GM12865 (cell line): Measurements from ENCODE around the gene DENND4B.
"Not testable (repeated sequence)": the region's sequence is repeated elsewhere in the genome, so short reads cannot be mapped to it uniquely, and the experiment has no call there.

Experiments
- DNase-seq: peaks from one replicate; pipeline ENCODE4 v3.0.0; 2010; ENCODE audit warnings: low read depth
- H3K4me3 ChIP-seq: 2 replicates; pipeline ENCODE4 v1.5.1; 2011; ENCODE audit warnings: mild to moderate bottlenecking, low read depth, low read length, control low read depth
- CTCF ChIP-seq: IDR thresholded peaks from 2 replicates; pipeline ENCODE4 v1.5.1; 2011; ENCODE audit warnings: low read length, control low read depth, low read depth, inconsistent platforms; ENCODE audit not compliant: insufficient read depth; ENCODE audit errors: missing control alignments

The DENND4B gene

GRCh38 chr1:153908071-153908470 lies 38.4 kb downstream of the DENND4B start:
- DNase-seq: no peak
- TF ChIP-seq CTCF: no peak
- no peak overlapping the region for H3K4me3 ChIP-seq

GRCh38 chr1:153907134-153907533 lies 39.4 kb downstream of the DENND4B start:
- no peak for DNase-seq
- no peak for TF ChIP-seq CTCF

GRCh38 chr1:153906396-153906795 lies 40.1 kb downstream of the DENND4B start:
- TF ChIP-seq CTCF: no peak

More at GRCh38 chr1:153907134-153907533, 39.4 kb downstream of the DENND4B start:
- H3K4me3 ChIP-seq: no peak overlapping the region

DNA sequence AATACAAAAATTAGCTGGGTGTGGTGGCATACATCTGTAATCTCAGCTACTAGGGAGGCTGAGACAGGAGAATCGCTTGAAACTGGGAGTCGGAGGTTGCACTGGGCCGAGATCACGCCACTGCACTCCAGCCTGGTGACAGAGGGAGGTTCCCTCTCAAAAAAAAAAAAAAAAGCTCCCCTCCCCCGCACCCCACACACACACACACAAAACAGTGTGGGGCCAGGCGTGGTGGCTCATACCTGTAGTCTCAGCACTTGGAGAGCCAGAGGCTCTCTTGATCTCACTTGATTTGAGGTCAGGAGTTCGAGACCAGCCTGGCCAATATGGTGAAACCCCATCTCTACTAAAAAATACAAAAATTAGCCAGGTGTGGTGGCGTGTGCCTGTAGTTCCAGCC lies 40.6 kb downstream of the DENND4B start:
- H3K4me3 ChIP-seq, DNase-seq: not testable (repeated sequence)

More at GRCh38 chr1:153906396-153906795, 40.1 kb downstream of the DENND4B start:
- no peak for DNase-seq
- no peak overlapping the region for H3K4me3 ChIP-seq

DNA sequence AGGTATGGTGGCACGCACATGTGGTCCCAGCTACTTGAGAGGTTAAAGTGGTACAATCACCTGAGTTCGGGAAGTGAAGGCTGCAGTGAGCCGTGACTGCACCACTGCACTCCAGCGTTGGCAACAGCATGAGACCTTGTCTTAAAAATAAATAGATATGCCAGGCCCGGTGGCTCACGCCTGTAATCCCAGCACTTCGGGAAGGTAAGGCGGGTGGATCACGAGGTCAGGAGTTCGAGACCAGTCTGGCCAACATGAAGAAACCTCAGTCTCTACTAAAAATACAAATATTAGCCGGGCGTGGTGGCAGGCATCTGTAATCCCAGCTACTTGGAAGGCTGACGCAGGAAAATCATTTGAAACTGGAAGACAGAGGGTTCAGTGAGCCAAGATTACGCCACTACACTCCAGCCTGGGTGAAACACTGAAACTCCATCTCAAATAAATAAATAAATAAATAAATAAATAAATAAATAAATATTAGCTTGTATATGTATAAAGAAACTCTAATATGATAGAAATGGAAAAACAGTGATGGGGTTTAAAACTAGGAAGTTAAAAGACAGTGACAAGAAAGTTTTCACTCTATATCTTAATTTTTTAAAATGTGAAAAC lies 42.6 kb downstream of the DENND4B start:
- TF ChIP-seq CTCF: no peak
- DNase-seq: no peak

GRCh38 chr1:153899509-153899908 lies 47.0 kb downstream of the DENND4B start:
- no peak for TF ChIP-seq CTCF
- no peak overlapping the region for H3K4me3 ChIP-seq
- DNase-seq: no peak

More for the DNA sequence above, 42.6 kb downstream of the DENND4B start:
- H3K4me3 ChIP-seq: no peak overlapping the region

GRCh38 chr1:153895866-153896265 lies 50.7 kb downstream of the DENND4B start:
- peak; percentile 15 for DNase-seq
- not testable (repeated sequence) for H3K4me3 ChIP-seq

- not testable (repeated sequence) for H3K4me3 ChIP-seq, DNase-seq
These were observed 55.5 kb downstream of the DENND4B start for GRCh38 chr1:153891042-153891441.
